GM18508 (cell line): Measurements from ENCODE around the gene TRAF3IP1.

Experiments used
- ATAC-seq: cut with Tn5 transposase; IDR thresholded peaks from one replicate; pipeline ENCODE4 v1.9.1; 2021; ENCODE audit warnings: moderate number of reproducible peaks; ENCODE audit not compliant: insufficient read depth, unreplicated experiment

Gene TRAF3IP1

DNA sequence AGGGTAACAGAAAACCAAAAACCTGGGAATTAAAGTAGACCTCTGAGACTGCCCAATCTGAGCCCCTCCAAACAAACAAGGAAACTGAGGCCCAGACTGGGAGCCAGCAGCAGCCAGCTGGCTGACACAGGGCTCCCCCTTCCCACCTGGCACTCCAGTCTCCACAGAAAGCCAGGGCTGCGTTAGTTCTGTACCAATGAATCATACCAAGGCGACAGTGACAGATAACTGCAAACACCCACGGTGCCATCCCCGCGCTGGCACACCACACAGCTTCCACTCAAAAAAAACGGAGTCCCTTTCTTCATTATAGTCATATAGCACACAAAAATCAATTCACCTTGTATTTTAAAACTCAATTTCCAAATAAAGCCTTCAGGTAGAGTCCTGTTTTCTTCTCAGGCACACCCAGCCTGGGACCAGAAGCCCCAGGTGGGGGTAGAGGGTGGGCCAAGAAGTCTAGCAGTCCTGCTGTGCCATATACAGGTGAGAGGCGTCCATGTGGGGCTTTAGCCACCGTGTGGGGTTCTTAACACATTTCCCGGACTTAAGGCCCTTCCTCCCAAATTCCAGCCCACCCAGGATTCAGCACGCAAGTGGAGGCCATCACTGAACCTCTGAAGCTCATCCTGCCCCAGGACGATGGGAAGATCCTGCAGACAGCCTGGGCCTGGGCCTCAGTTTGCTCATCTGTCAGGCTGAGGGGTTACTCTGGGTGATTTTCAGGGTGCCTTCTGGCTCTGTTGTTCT lies 33.2 kb upstream of the TRAF3IP1 start:
- no peak for ATAC-seq

DNA sequence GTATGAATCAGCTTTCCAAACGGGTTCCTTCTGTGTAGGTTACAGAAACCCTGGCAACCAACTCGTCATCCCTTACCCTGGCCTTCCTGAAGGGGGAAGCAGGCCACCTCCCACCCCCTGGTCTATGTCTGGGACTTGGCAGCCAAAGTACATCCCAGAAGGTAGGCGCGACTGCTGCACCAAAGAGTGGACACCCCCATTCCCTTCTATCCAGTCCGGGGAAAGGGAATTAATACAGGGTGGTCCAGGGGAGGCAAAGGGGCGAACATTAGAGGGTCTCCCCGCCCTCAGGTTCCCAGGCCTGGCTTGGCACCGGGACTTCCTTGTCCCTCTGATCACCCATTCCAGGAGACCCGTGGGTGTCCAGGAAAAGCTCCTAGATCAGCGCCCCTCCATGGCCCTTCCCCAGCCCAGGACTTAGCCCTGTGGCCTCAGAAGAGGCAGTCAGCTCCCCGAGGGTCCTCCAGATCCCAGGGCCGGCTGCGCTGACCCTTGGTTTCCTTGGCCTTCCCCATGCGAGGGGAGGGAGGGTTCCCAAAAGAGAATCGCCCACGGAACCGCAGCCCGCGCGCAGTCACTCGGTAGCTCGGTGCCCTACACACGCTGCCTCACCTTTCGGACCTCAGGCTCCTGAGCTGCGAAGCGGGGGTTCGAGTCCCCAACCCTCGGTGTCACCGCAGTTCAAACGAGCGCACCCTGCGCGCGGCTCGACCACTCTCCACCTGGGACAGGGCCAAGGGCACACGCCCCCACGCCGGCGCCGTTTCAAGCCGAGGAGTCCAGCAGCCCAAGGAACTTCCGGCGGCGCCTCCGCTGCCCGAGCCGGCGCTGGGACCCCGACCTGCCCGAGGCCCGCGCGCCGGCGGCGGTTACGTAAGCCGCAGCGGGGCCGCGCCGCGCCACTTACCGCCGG lies 32.3 kb upstream of the TRAF3IP1 start, which contains the start of gene PER2:
Gene PER2 (minus strand): TSS at position 874 of the 913 bp plus-strand sequence. CDS start 10,674 bp downstream, outside the sequence.
- ATAC-seq = no peak

DNA sequence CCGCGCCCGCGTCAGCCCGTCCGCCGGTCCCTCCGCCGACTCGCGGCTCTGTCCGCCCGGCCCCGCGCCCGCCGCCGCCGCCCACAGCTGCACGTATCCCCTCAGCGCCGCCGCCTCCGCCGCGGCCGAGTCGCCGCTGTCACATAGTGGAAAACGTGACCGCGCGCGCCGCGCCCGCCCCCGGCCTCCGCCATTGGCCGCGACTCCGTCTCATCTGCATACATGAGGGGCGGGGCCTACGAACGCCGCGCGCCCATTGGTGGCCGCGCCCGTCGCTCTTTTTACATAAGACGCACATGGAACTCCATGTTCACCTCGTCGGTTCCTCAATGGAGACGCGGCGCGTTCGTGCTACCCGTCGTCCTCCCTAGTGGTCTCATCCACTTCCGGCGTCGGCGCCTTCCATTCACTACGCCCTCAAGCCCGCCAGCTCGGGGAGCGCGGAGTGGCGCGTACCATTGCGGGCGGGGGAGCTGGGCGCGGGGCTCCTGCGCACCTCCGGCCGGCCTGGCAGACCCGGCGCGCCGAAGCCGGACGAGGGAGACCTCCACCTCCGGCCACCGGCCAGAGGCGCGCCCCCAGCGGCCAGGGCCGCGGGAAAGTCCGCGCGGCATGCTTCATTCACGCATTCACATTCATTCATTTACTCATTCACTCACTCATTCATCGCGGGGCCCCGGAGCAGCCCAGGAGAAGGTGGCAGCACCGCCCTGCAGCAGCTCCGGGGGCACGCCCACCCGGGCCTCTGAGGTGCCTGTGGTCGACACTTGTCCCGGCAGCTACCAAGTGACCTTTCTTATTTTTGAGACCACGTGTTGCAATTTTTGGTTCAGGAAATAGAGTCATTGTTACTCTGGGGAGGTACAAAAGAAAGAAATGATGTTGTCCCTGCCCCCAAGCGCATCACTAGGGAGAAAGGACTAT lies 31.4 kb upstream of the TRAF3IP1 start:
- ATAC-seq = peak; percentile 80

DNA sequence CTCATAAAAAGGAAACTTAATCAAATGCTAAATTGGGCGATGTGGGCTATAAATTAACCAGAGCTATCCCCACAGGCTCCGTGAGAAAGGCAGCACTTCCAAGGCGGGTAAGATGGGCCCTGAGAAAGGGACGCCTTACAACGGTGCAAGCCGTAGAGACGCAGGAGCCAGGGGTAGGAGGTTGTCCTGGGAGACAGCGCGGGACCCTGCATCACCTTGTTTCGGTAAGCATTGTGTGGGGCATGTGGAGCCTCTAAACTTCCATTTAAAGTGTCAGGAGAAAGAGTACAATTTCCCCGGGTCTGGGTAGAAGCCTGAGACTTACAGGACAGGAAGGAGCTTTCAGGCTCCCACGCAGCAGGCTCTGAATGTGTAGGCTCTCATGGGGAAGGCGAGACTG lies 30.7 kb upstream of the TRAF3IP1 start:
- no peak for ATAC-seq

DNA sequence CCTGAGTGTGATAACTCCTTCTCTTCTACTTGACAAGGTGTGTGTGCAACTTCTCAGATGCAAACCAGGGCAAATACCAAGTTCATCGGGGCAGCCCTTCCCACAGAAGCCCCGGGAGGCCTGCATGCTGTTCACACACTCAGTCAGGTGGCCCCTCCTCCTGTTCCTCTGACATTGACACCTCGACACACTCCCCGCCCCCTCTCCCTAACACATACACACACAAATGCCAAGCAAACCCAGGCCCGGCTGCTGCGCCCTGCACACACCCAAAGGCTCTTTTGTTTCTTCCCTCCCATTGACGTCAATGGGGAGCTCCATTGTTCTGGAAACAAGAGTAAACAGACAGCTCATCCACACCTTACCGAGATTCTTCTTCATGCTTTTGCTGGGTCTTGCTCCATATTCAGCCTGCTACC lies 30.2 kb upstream of the TRAF3IP1 start:
- no peak for ATAC-seq

DNA sequence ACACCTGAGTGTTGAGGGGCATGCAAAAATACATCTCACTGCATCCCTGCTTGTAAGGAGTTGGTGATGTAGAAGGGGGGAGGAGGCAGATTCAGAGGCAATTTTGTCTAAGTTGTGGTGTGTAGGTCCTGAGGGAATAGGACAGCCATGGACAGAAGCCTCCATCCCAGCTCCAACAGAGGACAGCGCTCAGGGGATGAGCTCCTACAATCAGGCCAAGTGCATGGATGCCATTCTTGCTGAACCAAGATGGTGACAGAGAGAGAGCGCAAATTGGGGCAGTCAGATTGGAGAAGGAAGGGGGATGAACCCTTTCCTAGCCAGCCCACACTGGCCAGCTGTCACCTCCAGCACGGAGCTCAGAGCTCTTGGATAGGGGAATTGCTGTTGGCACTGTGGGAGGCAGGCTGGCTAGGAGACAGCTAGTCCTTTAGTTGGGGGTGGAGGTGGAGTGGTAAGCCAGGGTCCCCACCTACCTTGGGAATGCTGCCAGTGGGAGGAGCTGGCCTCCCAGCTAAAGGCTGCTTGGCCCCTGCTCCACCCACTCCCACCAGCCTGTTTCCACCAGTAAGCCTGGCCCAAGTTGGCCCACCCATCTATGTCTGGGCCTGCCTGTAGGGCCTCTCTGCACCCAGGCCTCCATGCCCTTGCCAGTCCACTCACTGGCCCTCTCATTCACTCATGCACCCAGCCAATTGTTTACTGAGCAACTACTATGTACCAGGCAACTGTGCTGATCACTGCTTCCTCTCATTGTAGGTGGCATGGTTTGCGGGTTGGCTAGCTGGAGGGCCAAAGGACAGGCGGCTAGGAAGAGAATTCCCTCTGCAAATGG lies 29.4 kb upstream of the TRAF3IP1 start:
- no peak for ATAC-seq

DNA sequence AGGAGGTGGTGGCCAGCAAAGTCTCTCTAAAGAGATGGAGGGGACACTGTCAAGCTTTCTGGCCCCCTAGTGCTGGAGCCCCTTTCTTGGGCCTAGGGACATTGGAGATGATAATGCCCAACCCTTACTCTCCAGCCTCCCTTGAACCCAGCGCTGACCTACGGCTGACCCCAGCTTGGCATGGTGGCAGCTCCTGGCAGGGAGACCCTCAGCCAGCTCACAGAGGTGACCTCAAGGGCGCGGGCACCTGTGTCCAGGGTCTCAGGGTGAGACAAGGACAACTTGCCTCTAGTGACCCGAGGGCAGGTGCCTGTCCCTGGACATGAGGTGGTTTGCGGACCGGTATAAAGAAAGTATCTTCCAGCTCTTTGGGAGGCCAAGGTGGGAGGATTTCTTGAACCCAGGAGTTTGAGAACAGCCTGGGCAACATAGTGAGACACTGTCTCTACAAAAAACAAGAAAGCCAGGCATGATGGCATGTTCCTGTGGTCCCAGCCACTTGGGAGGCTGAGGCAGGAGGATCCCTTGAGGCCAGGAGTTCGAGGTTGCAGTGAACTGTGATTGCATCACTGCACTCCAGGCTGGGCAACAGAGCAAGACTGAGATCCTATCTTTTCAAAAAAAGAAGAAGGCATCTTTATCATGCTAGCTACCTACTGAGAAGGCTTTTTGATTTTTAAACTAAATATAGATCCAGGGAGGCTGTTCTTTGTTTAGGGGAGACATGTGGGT lies 28.6 kb upstream of the TRAF3IP1 start:
- no peak for ATAC-seq

DNA sequence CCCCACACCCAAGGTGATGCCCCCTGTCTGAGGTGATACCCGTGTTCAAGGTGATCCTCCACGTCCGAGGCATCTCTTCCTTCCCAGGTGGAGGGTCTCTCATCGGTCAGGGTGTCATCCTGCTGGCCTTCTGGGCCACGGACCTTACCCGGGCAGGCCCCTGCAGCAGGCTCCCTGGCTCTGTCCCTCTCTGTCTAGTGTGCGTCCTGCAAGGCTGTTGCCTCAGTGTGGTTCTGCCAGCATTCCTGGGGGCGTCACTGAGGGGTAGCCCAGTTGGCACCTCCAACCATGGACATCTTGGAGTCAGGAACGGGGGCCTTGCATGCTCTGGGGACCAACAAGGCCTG lies 26.3 kb upstream of the TRAF3IP1 start:
- no peak for ATAC-seq

DNA sequence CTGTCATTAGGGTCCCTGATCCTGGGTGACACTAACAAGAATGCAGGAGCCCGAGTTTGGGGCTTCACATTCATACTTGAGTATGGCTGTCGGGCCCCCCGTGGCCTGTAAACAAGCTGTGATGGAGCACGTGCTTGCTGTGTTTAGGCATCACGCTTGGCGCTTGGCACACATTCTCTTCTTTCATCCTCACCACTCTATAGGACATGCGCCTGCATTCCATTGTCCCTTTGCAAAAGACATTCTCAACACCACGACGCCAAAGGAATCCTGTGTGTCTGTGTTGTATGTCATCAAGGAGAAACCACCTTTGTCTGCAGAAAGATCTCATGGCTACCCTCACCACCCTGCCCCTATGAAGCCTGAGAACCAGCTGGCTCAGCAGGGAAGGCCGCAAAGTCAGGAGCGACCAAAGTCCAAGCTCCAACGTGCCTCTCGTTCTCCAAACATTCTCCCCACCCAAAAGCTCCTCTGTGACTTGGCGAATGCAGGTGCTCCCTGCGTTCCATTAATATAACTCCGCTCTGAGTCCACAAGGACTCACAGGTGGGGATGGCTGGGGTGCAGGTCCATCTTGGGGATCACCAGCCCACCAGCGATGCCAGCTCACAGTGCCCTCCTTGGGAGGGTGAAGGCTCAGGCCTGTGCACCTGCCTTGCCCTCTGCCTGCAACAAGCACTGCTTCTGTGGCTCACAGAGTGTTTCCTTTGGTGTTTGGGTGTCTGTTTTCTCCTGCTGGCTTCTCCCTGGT lies 25.8 kb upstream of the TRAF3IP1 start:
- ATAC-seq = no peak

DNA sequence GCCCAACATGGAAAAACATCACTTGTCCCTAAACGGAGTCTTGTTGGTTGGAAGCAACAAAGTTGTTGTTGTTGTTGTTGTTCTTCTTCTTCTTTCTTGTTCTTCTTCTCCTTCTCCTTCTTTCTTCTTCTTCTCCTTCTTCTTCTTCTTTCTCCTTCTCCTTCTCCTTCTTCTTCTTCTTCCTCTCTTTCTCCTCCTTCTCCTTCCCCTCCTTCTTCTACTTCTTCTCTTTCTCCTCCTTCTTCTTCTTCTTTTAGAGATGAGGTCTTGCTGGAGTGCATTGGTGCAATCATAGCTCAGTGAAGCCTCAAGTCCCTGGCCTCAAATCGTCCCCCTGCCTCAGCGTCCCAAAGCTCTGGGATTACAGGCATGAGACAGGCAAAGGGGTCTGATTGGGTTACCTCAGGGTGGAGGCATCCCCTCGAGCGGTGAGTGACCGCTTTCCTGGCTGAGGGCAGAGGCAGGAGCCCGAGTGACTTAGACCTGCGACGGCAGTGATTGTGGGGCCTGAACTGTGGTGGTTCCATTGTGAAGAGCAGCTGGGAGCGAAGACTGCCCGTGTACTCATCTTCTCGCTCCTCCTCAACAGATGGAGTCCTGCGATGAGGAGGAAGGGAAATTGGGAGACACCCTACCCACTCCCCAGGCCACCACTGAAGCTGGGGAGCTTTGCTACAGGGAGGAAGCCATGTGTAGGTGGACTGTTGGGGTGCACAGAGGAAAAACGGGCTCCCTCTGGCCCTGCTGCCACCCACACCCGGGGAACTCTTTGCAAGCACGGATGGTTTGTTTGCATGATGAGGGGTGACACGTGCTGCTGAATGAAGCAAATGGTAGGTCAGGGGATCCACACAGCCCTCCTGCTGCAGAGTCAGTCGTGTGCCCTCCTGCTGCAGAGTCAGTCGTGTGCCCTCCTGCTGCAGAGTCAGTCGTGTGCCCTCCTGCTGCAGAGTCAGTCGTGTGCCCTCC lies 24.9 kb upstream of the TRAF3IP1 start:
- ATAC-seq = no peak

DNA sequence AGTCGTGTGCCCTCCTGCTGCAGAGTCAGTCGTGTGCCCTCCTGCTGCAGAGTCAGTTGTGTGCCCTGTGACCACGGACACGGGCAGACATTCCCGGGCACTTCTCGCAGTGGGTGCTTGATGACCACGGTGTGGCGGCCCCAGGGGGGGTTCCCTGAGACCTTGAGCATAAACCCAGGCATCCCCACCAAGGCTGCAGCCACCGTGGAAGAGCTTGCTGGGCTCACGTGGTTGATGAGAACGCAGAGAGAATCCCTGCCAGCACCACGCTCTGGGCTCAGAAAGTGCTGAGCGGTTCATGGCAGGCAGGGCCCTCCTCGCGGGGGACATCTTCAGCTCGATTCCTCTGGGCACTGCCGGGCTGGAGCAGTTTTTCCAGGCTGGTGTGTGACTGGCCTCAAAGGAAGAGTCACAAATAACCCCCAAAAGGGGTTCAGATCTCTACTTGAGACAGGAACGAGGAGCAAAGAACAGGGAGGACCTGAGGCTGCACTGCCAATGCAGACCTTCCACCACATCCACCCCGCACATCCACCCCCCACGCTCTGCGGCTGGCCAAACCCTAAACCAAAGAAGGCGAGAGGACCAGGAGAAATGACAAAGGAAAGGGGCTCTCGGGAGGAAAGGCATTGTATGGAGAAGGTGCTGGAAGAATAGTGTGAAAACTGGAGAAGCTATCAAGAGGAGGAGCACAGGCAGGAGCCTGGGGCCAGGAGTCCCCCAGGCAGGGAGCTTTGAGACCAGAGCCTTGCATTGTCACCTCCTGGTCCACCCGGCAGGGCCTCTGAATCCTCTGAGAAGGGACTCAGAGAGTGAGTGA lies 23.5 kb upstream of the TRAF3IP1 start:
- no peak for ATAC-seq

DNA sequence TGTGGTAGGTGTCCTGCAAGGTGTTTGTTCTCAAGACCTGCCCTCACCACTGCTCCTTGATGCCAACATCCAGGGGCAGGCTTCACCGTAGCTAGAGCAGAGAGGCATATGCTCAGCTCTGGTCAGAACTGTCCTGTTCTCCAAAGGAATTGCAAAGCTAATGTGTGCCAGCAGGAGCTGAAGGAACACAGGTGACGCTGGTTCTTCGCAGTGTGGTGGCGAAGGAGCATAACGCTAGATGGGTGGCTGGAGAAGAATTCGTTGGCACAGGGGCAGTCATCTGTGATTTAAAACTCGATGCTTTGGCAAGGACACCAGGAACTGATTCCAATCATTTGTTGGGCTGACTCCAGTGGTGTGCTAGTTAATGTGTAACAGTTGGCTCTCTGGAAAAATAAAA lies 20.5 kb upstream of the TRAF3IP1 start:
- no peak for ATAC-seq

DNA sequence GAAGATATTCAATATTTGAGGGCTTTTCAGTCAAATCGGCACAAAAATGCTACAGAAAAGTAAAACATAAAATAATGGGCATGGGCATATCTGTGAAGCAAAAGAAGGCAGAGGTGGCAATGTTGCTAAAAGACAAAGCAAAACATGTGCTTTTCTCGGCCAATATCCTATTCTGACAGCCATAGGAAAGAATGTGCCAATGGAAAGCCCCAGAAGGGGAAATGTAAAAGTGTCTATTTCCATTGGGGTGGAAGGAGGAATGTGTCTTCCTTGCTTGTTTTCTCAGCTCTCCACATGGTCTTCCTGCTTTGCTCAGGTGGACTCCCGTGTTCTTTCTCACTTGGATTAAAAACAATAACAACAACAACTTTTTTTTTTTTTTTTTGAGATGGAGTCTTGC lies 18.2 kb upstream of the TRAF3IP1 start:
- ATAC-seq = no peak

DNA sequence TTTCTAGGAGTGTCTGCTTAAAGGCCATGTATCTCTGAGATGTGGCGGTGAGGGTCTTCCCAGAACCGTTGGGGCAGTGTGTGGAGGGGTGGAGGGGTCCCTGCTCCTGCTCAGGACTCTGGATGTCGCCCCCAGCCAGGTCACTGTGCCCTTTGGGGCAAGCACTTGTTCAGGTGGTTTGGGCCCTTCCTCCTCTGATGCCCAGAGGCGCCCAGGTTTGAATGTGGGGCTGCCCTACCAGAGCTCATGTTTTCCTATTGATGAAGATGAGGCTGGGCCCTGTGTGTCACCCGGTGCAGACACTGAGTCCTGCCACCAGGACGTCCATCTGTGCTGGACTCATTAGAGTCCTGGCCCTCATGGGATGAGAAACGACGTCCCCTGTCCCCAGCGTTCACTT lies 17.6 kb upstream of the TRAF3IP1 start:
- no peak for ATAC-seq

DNA sequence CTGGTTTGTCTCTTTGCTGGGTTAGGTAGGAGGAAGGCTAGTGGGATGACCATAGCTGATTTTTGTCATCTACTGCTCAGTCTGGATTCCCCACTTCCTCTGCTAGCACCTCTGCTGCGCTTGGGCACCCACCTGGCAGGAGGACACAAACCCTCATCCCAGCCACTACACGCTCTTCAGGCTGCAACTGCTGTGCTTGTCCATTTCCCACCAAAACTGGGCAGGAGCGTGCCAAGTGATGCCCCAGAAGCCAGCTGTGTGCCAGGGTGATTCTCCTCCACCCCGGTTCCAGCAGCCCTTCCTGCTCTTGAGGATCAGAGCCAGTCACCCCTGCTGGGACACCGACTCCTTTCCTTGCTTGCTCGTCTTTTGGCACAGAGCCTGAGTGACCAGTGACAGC lies 16.2 kb upstream of the TRAF3IP1 start:
- ATAC-seq = no peak

DNA sequence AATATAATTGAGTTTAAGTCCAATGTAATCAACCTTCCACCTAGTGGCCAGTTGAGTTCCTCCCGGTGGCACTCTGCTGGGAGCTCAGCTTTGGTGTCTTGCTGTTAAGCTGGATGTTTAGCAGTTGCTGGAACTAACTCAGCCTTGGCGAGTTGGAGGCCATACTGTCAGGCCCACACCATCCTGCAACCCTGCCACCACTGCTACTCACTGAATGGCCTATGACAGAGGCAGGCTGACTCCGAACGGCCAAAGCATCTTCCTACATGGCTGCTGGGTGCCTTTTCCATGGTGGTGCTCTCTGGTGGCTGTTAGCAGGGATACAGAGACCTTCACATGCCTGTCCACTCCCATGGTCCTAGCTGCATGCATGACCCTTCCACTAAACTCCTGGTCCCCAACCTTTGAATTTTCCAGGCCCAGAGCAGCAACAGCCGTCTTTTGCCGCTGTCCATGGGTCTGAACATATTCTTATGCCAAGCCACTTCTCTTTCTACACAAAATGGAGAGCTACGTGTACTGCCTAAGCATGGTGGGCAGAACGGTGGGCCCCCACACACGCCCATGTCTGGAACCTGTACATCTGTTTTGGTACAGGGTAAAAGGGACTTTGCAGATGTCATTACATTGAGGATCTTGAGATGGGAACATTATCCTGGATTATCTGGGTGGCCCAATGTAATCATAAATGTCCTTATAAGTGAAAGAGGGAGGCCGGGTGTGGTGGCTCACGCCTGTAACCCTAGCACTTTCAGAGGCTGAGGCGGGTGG lies 15.0 kb upstream of the TRAF3IP1 start:
- no peak for ATAC-seq
